ENCODE results near the gene ANO9. TPM values are rescaled to one million over a fixed set of nuclear protein-coding genes. Genes with fewer than 3 reads are reported as not detected.

Gene ANO9
- total RNA-seq, 6 donors from 2014 or later, result 11.7 to 62.9 (median 18.8) TPM

DNA sequence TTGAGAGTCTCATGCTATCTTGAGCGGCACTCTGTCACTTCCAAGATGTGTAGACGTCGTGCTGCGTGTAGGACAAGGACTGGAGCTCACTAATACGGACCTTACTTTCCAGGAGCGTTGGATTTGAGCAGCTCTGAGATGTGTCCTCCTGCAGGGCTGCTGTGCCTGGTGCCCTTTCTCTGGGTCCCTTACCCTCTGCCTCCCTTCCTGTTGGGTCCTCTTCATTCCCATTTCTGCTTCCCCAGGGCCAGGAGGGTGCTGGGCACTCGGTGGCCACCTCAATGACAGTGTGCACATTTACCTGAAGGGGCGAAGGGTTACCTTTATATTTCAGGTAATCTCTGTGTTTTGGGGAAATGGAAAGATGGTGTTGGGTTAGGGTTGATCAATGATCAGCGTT, 12.2 kb upstream of the ANO9 start:
- 93 to 96% methylated on average over 9 of the region's 9 CpGs for WGBS, 2 donors
- H3K36me3 ChIP-seq, result peaks cover 0 to 23% (median 14%) of the 10 kb centered on the region in 4 donors
- H3K9me3 ChIP-seq, result no peaks in the 10 kb centered on the region
- no peak for ATAC-seq (ENCODE audit: low FRiP score in 2 of 2)
- no peak overlapping the region for H3K4me3 ChIP-seq
- DNase-seq, result no peak
- H3K27me3 ChIP-seq, result no peaks in the 10 kb centered on the region
- H3K4me1 ChIP-seq, result peaks cover 18 to 25% (median 20%) of the 10 kb centered on the region in 4 donors
- TF ChIP-seq, protein P1, sequence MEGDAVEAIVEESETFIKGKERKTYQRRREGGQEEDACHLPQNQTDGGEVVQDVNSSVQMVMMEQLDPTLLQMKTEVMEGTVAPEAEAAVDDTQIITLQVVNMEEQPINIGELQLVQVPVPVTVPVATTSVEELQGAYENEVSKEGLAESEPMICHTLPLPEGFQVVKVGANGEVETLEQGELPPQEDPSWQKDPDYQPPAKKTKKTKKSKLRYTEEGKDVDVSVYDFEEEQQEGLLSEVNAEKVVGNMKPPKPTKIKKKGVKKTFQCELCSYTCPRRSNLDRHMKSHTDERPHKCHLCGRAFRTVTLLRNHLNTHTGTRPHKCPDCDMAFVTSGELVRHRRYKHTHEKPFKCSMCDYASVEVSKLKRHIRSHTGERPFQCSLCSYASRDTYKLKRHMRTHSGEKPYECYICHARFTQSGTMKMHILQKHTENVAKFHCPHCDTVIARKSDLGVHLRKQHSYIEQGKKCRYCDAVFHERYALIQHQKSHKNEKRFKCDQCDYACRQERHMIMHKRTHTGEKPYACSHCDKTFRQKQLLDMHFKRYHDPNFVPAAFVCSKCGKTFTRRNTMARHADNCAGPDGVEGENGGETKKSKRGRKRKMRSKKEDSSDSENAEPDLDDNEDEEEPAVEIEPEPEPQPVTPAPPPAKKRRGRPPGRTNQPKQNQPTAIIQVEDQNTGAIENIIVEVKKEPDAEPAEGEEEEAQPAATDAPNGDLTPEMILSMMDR (IDR thresholded peaks at IDR 0.05), result no peak
- TF ChIP-seq EP300 (IDR thresholded peaks at IDR 0.05) (no peak), POLR2A (IDR thresholded peaks at IDR 0.05) (no peak), POLR2AphosphoS5 (IDR thresholded peaks at IDR 0.05) (no peak)
- no peak overlapping the region for H3K27ac ChIP-seq

DNA sequence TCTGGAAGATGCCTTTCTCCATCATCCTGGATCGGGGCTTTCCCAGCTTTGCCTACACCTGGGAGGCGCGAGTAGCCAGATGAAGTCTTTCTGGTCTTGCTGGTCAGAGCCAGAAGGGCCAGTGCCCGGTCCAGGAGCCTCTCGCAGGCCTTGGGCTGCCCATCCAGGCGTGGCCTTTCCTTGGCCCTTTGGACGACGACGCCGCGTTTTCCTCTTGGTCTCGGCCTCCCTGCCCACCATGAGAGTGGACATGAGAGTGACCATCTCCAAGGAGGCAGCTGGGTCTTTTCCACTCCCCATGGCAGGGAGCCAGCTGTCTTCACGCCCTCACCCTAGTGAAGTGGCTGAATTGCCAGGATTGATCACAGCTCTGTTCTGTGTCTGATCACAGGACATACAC, 11.8 kb upstream of the ANO9 start:
- H3K36me3 ChIP-seq, result peaks cover 0 to 23% (median 14%) of the 10 kb centered on the region in 4 donors
- DNase-seq (no peak), ATAC-seq (ENCODE audit: low FRiP score in 2 of 2) (no peak)
- H3K4me3 ChIP-seq, result no peak overlapping the region
- no peak overlapping the region for H3K27ac ChIP-seq
- H3K4me1 ChIP-seq, result peaks cover 23 to 30% (median 25%) of the 10 kb centered on the region in 4 donors
- 89 to 94% methylated on average over 12 to 13 of the region's 13 CpGs for WGBS, 2 donors
- H3K27me3 ChIP-seq, result no peaks in the 10 kb centered on the region
- TF ChIP-seq POLR2A (IDR thresholded peaks at IDR 0.05) (no peak), POLR2AphosphoS5 (IDR thresholded peaks at IDR 0.05) (no peak), EP300 (IDR thresholded peaks at IDR 0.05) (no peak)
- TF ChIP-seq, protein P1 (IDR thresholded peaks at IDR 0.05), result no peak
- no peaks in the 10 kb centered on the region for H3K9me3 ChIP-seq

DNA sequence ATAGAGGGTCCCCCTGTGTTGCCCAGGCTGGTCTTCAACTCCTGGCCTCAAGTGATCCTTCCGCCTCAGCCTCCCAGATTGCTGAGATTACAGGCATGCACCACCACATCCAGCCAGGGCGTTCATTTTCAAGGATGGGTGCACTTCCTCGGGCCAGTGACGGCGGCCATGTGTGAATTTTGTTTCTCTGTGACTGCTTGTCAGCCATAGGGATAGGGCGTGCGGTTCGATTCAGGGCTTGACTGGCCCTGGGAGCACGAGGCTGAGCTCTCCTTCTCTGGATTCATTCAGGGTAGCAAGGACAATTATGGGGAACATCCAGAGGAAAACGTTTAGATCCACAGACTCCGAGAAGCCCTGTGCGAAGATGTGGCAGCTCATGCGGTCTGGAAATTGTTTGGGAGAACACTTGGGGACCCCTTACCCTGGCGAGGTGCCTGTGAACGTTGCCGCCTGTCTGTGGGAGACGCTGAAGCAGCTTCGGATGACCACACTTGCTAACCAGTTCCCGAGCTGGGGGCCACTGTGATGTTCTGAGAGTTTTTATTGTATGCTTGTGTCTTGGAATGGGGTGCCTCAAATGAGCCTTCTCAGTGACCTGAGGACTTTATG, 11.2 kb upstream of the ANO9 start:
- WGBS, 2 donors, result 91 to 96% methylated on average over 12 to 19 of the region's 19 CpGs
- Histone ChIP-seq H3K4me3 (no peak overlapping the region), H3K27ac (no peak overlapping the region), H3K9me3 (no peaks in the 10 kb centered on the region), H3K27me3 (no peaks in the 10 kb centered on the region), H3K4me1 (peaks cover 26 to 34% (median 29%) of the 10 kb centered on the region in 4 donors), H3K36me3 (peaks cover 0 to 23% (median 14%) of the 10 kb centered on the region in 4 donors)
- no peak for DNase-seq
- TF ChIP-seq, protein P1 (IDR thresholded peaks at IDR 0.05), result no peak
- TF ChIP-seq POLR2A (IDR thresholded peaks at IDR 0.05) (no peak), EP300 (IDR thresholded peaks at IDR 0.05) (no peak), POLR2AphosphoS5 (IDR thresholded peaks at IDR 0.05) (no peak)
- no peak for ATAC-seq (ENCODE audit: low FRiP score in 2 of 2)

DNA sequence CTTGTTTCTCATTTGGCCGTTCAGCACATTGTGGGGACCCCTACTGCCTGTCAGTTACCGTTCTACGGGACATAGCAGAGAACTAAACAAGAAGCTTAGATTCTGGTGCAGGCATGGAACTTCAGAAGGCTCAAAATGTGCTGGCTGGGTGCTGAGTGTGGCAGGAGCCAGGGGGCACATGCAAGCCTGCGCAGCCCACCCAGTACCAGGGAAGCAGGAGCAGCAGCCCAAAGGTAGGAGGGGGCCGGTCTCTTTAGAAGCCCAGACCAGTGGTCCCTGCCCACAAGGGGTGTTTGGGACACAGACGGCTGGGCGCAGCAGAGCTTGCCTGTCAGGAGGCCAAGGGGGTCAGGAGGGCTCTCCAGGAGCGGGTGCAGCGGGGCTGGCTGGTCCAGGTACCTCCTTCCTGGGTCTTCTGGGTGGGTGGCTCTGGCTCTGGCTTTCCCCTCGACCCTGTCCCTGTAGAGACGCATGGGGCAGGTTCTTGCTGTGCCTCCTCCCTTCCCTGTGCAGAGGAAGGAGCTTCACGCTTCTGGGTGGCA, 10.5 kb upstream of the ANO9 start:
- no peaks in the 10 kb centered on the region for H3K9me3 ChIP-seq

More for the DNA sequence above, 10.5 kb upstream of the ANO9 start:
- H3K4me1 ChIP-seq, result peaks cover 28 to 41% (median 32%) of the 10 kb centered on the region in 4 donors
- WGBS, 2 donors, result 87 to 99% methylated on average over 12 of the region's 12 CpGs
- TF ChIP-seq EP300 (IDR thresholded peaks at IDR 0.05) (no peak), POLR2A (IDR thresholded peaks at IDR 0.05) (no peak), POLR2AphosphoS5 (IDR thresholded peaks at IDR 0.05) (no peak)
- TF ChIP-seq, protein P1 (IDR thresholded peaks at IDR 0.05), result no peak
- H3K4me3 ChIP-seq, result no peak overlapping the region
- no peaks in the 10 kb centered on the region for H3K27me3 ChIP-seq
- peaks cover 0 to 23% (median 14%) of the 10 kb centered on the region in 4 donors for H3K36me3 ChIP-seq
- ATAC-seq (ENCODE audit: low FRiP score in 2 of 2) (no peak), DNase-seq (no peak)
- no peak overlapping the region for H3K27ac ChIP-seq

Data from upper lobe of left lung (tissue), 6 donors.